Aorta (tissue), 5 donors: Measurements from ENCODE around the gene ZNF775. TPM values are rescaled to one million over a fixed set of nuclear protein-coding genes. Genes with fewer than 3 reads are reported as not detected.

Experiments
- ATAC-seq: fragments of 200-7000 bp; cut with Tn5 transposase; one replicate; pipeline ENCODE4 v1.9.1; 2022; ENCODE audit warnings: moderate library complexity; ENCODE audit not compliant: low FRiP score
- DNase-seq, 2 donors: peaks; one replicate each; pipeline ENCODE4 v3.0.0-alpha.2; 2020
- H3K27ac ChIP-seq, 2 donors: one replicate each; pipeline ENCODE4 v1.5.1; 2013; ENCODE audit warnings: low read length in 2 of 2, mild to moderate bottlenecking in 2 of 2, moderate library complexity in 2 of 2, control low read depth in 1 of 2, inconsistent platforms in 1 of 2, low read depth in 1 of 2
- H3K27me3 ChIP-seq, 2 donors: one replicate each; pipeline ENCODE4 v1.6.1; 2013; ENCODE audit warnings: control low read depth in 1 of 2, low read length in 1 of 2, mild to moderate bottlenecking in 1 of 2, moderate library complexity in 1 of 2; ENCODE audit not compliant: insufficient read depth in 2 of 2, control insufficient read depth in 1 of 2
- H3K36me3 ChIP-seq, 2 donors: one replicate each; pipeline ENCODE4 v1.6.1; 2013; ENCODE audit warnings: control low read depth in 1 of 2, low read length in 1 of 2, mild to moderate bottlenecking in 1 of 2; ENCODE audit not compliant: insufficient read depth in 2 of 2, control insufficient read depth in 1 of 2
- H3K4me1 ChIP-seq, 2 donors: one replicate each; pipeline ENCODE4 v1.6.1; 2013; ENCODE audit warnings: low read length in 2 of 2, control low read depth in 1 of 2, mild to moderate bottlenecking in 1 of 2, moderate library complexity in 1 of 2; ENCODE audit not compliant: insufficient read depth in 2 of 2, control insufficient read depth in 1 of 2
- H3K4me3 ChIP-seq, 2 donors: one replicate each; pipeline ENCODE4 v1.5.1; 2013; ENCODE audit warnings: low read length in 2 of 2, control low read depth in 1 of 2, mild to moderate bottlenecking in 1 of 2
- H3K9me3 ChIP-seq: one replicate; pipeline ENCODE4 v1.6.1; 2013; ENCODE audit warnings: mild to moderate bottlenecking, low read length; ENCODE audit not compliant: control insufficient read depth
- WGBS, 2 donors: extraction: QIAGEN DNeasy Blood & Tissue Kit; methylation state at CpG; one replicate each; pipeline ENCODE4 v1.1.7; 2013; 5-methylcytosine and 5-hydroxymethylcytosine counted together
- intact Hi-C, 2 donors: fragments of 100-400 bp; cut with DNase I; formaldehyde crosslinking; loops; one replicate each; pipeline versions ENCODE4 v1.14.2 to v1.15.0; 2022
- polyA plus RNA-seq, 2 donors: library from polyadenylated mRNA; stranded (reverse); fragments of 200-250 nt; gene quantifications; one replicate each; pipeline ENCODE4 v1.2.3, GENCODE V29; 2013
- total RNA-seq, 2 donors: library from RNA; stranded (reverse); fragmentation: NEBNext Ultra II Directional; extraction: Animal tissue kit (Norgen Biotek cat#: 25700); gene quantifications; one replicate each; pipeline ENCODE4 v1.2.1, GENCODE V29; 2021
- donor health status: healthy with polysubstance abuse.
- donor health status: Bipolar disorder and iron deficiency.
- donor health status: DM: no; HTN: no; CAD: no.
- donor health status: DM: no; HTN: no; CAD: no.
- donor health status: DM: yes; HTN: yes; CAD: no.

ZNF775 gene
- total and polyA plus RNA-seq, 4 donors = 1.9 to 6.4 (median 3.3) TPM

DNA sequence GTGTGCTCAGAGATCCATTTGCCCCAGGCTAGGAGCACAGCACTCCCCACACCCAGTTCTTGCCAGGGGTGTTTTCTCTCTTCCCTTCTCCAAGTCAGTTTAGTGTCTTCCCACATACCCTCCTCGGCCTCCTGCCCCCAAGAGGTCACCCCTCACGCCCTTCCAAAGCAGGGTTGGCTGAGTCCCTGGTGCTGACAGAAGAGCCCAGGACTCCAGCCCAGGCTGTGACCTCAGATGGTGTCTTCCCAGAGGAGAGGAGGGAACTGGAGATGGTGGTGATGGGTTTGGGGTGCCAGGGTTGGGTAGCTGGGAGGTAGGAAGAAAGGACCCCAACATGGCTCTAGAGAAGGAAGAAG is 19.8 kb downstream of the ZNF775 start:
- Histone ChIP-seq H3K27me3 (no peaks in the 10 kb centered on the region), H3K4me1 (no peaks in the 10 kb centered on the region), H3K4me3 (no peak overlapping the region), H3K27ac (no peak overlapping the region), H3K36me3 (peaks cover 0 to 2% of the 10 kb centered on the region in 2 donors), H3K9me3 (no peaks in the 10 kb centered on the region)
- ATAC-seq (no peak), DNase-seq (no peak)
- intact Hi-C loops = no loop called here
- WGBS, 2 donors = 63 to 81% methylated on average over 2 of the region's 2 CpGs

DNA sequence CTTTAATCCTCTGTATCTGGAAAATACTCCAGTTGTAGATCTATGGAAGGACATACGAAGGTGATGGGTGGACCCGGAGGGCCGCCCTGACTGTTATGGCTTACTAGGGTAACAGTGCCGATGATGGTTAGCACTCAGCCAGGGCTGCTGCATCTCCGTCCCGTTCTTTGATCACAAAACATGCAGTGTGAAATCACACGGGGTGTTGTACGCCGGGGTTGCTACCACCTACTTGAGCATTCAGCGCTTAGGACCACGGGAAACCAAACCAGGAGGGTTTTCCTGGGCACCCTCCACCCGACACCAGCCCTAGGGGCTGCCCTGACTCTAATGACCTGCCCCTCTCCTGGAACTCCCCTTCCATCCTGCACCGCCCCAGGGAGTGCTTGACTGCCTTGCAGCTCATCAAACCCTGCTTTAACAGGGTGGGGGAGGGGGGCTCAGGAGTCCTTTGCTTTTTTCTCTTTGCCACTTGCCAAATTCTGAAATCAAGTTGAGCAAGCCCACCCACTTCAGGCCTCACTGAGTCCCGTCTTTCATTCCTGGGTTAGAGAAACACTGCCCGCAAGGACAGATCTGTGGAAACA is 20.4 kb downstream of the ZNF775 start:
- Histone ChIP-seq H3K4me3 (no peak overlapping the region), H3K4me1 (no peaks in the 10 kb centered on the region), H3K27me3 (no peaks in the 10 kb centered on the region), H3K36me3 (peaks cover 0 to 2% of the 10 kb centered on the region in 2 donors), H3K9me3 (no peaks in the 10 kb centered on the region), H3K27ac (no peak overlapping the region)
- WGBS, 2 donors = 83 to 86% methylated on average over 15 of the region's 15 CpGs
- ATAC-seq (no peak), DNase-seq (no peak)
- intact Hi-C loops = loop anchor here in 1 of 2 donors (10.0 kb wide), 1 partner anchor 525 kb away; the partner anchor contains the start of gene ATP6V0E2

DNA sequence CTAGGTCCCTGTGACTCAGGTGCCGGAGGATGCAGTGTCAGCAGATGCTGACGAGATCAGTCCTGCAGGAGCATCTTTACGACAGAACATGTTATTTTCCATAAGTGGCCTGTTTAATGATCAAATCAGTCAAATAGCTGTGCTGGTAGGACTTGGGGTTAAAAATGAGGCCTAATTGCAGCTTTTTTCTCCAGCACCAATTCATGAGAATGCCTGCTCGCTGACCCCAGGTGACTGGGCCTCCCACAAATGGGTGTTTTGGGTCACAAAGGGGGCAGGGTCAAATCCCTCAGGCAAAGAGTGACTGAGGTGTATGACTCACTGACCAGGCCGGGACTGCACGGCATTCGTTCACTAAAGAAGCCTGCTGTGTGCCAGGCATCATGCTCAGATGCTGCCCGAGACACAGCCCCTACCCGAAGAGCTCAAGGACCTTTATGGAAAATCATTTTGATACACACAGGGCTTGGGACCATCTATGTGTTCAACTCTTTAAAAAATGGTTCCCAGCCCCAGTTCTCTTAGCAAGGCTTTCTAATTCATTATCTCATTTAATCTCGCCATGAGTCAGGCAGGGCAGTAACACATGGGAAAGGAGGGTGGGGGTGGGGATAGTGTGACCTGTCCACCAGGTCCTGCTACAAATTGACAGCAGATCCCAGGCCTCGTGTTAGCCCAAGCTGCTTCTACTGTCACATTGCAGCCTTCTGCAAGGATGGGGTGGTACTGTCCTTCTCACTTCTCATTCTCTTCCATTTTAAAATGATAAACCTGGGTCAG is 21.1 kb downstream of the ZNF775 start:
- ATAC-seq = no peak
- intact Hi-C loops = loop anchor here in 1 of 2 donors (10.0 kb wide), 1 partner anchor 525 kb away; the partner anchor contains the start of gene ATP6V0E2
- Histone ChIP-seq H3K4me3 (no peak overlapping the region), H3K9me3 (no peaks in the 10 kb centered on the region), H3K4me1 (no peaks in the 10 kb centered on the region), H3K27me3 (no peaks in the 10 kb centered on the region), H3K36me3 (peaks cover 0 to 2% of the 10 kb centered on the region in 2 donors), H3K27ac (no peak overlapping the region)
- no peak for DNase-seq
- WGBS, 2 donors = 69 to 83% methylated on average over 11 of the region's 11 CpGs

DNA sequence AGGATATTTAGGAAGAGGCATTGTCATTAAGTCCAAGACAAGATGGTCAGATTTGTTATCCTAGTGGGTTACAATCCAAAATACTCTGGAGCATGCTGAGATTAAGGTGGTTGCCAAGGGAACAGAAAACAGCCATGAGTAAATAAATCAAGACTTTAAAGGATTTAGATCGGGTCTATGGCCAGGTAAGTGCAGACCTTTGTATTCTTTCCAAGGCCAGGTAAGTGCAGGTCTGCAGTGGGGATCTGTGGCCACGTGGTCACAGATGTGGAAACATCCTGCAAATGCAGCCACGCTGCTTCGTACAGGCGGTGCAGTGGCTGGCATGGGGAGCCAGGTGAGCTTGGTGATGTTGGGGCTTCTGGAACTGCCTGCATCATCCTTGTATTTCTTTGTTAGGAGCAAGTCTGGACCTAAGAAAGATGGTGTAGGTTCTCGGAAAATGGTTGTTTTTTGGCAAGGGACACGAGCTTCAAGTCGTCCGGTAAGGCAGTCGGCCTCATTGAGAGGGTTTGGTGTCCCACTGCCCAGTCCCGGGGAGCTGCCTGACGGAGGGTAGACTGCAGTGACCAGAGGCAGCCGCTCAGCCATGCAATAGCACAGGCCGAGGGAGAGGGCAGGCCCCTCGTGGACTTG is 21.8 kb downstream of the ZNF775 start:
- 88 to 89% methylated on average over 15 of the region's 15 CpGs for WGBS, 2 donors
- intact Hi-C loops = loop anchor here in 1 of 2 donors (10.0 kb wide), 1 partner anchor 526 kb away; the partner anchor contains the start of gene ATP6V0E2
- H3K4me1 ChIP-seq = no peaks in the 10 kb centered on the region
- peaks cover 0 to 2% of the 10 kb centered on the region in 2 donors for H3K36me3 ChIP-seq
- ATAC-seq (no peak), DNase-seq (no peak)
- H3K27ac ChIP-seq = no peak overlapping the region
- H3K9me3 ChIP-seq = no peaks in the 10 kb centered on the region
- no peak overlapping the region for H3K4me3 ChIP-seq
- no peaks in the 10 kb centered on the region for H3K27me3 ChIP-seq

DNA sequence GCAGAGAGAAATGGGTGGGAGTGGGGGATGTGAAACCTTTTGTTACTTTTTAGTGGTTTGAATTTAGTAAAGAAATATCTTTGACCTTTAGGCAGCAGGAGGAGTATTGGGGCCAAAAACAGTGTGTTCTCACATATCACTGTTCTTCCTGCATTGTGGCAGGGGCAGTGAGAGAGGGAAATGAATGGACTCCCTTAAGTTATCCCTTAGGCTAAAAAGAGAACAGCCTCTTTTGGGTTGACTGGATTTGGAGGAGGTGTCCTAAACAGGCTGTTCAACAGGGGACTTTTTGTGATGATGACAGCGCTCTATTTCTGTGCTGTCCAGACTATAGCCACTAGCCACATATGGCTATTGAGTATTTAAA is 22.3 kb downstream of the ZNF775 start:
- H3K27me3 ChIP-seq = no peaks in the 10 kb centered on the region
- ATAC-seq (no peak), DNase-seq (no peak)
- H3K36me3 ChIP-seq = peaks cover 0 to 2% of the 10 kb centered on the region in 2 donors
- H3K27ac ChIP-seq = no peak overlapping the region
- no peaks in the 10 kb centered on the region for H3K4me1 ChIP-seq
- H3K4me3 ChIP-seq = no peak overlapping the region
- WGBS, 2 donors = 98 to 100% methylated on average over 1 of the region's 1 CpG
- no peaks in the 10 kb centered on the region for H3K9me3 ChIP-seq
- intact Hi-C loops = loop anchor here in 1 of 2 donors (10.0 kb wide), 1 partner anchor 527 kb away; the partner anchor contains the start of gene ATP6V0E2

DNA sequence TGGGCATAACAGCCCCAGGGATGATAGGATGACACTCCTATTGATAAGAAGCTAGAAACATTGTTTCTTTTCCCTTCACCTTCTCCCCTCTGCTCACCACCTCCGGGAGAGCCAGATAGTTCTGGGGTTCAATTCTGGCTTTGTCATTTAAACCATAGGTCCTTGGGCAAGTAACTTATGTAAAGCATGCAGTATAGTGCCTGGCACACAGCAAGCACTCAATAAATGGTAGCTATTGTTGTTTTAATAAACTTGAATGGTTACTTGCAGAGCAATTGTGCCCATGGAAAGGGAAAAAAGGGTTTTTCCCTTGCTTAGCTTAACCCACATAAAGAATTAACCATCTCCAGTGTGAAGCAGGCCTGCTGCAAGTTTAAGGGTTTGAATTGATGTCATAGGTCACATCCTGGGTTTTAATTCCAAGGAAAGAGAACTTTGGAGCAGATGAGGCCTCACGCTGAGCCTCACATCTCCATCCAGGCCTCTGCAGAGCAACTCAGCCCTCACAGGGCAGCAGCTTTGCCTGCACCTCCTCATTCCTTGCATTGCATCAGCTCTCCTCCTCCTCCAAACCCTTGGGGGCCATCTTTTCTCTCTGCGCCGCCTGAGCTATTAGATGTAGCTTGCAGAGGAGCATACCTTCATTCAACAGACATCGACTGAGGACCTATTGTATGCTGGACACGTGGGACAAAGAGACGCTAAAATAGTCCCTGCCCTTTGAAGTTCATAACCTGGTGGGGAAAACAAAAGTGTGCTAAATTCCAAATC is 22.9 kb downstream of the ZNF775 start:
- WGBS, 2 donors = 79 to 82% methylated on average over 7 of the region's 7 CpGs
- intact Hi-C loops = loop anchor here in 1 of 2 donors (10.0 kb wide), 1 partner anchor 527 kb away; the partner anchor contains the start of gene ATP6V0E2
- no peaks in the 10 kb centered on the region for H3K27me3 ChIP-seq
- no peak overlapping the region for H3K27ac ChIP-seq
- H3K36me3 ChIP-seq = peaks cover 0 to 2% of the 10 kb centered on the region in 2 donors
- H3K4me1 ChIP-seq = no peaks in the 10 kb centered on the region
- no peak for DNase-seq
- no peaks in the 10 kb centered on the region for H3K9me3 ChIP-seq
- no peak overlapping the region for H3K4me3 ChIP-seq
- ATAC-seq = no peak

DNA sequence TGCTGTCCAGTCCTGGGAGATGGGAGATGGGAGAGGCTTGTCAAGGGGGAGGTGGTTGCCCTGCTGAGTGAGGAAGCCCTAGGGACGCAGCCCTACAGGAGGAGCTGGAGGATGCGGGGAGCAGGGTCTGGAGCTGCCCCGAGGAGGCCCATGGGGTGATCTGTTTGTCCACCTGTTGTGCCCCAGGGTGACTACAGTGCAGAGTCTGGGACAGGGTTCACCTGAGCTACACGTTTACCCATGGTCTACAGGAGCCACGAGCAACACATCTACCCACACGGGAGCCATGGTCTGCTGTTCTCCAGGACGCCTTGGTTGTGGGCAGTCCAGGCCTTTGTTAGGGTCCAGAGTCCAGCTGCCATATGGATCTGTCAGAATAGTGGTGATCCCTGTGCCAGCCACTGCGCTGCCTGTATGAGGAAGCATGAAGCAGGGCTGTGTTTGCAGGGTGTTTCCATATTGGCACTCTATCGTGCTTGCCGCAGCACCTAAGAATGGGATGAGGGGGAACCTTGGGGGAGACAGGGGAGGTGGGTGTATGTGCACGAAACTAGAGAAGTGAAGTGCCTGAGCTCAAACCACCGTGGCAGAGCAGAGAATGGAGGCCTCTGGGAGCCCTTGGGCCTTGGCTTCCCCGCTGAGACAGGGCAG is 23.7 kb downstream of the ZNF775 start:
- H3K27me3 ChIP-seq = no peaks in the 10 kb centered on the region
- intact Hi-C loops = loop anchor here in 1 of 2 donors (10.0 kb wide), 1 partner anchor 528 kb away; the partner anchor contains the start of gene ATP6V0E2
- H3K36me3 ChIP-seq = no peaks in the 10 kb centered on the region
- ATAC-seq (no peak), DNase-seq (no peak)
- no peaks in the 10 kb centered on the region for H3K9me3 ChIP-seq
- no peak overlapping the region for H3K4me3 ChIP-seq
- 86 to 87% methylated on average over 13 of the region's 13 CpGs for WGBS, 2 donors
- no peak overlapping the region for H3K27ac ChIP-seq
- no peaks in the 10 kb centered on the region for H3K4me1 ChIP-seq
